K562 (cell line): ENCODE data around the gene AP1M2. TPM values are rescaled to one million over a fixed set of nuclear protein-coding genes. Genes with fewer than 3 reads are reported as not detected.

Source experiments
- ATAC-seq: fragments of 200-7000 bp; cut with Tn5 transposase; 3 replicates; pipeline ENCODE4 v1.9.1; 2020; ENCODE audit warnings: moderate library complexity
- BruUV-seq: library from RNA; stranded (reverse); fragments of 400-500 nt; replicated peaks from 2 replicates; lab custom pipeline; 2021; lab: Mats Ljungman, UMichigan
- CTCF ChIA-PET: fragments of 300-600 bp; formaldehyde crosslinking; extraction: SDS; loops from one replicate; lab custom pipeline; 2021; ENCODE audit warnings: low intra/inter-chr PET ratio; lab: Yijun Ruan, JAX
- POLR2A ChIA-PET: fragments of 300-600, 350-650 bp; sonication (Branson Sonifier 250); formaldehyde crosslinking; extraction: SDS; loops from one replicate; lab custom pipeline; 2021; ENCODE audit warnings: antibody characterized with exemption, inconsistent platforms; lab: Yijun Ruan, JAX
- DNase-seq, 4 experiments: peaks; one replicate each; pipeline versions ENCODE4 v3.0.0 to v3.0.0-alpha.2; 2011 to 2018; ENCODE audit warnings: low spot score in 3 of 4, mixed read lengths in 3 of 4; ENCODE audit errors: extremely low read depth in 1 of 4
- FAIRE-seq: peaks from 2 replicates; lab custom pipeline; 2011; peaks lifted over from hg19 to GRCh38; lab: Jason Lieb, UNC
- H2AFZ ChIP-seq: 2 replicates; pipeline ENCODE4 v1.6.0; 2011; ENCODE audit warnings: low read depth, low read length, control low read depth, inconsistent platforms
- H3K27ac ChIP-seq: fragments of 200-600 bp; 3 replicates; pipeline ENCODE4 v1.8.0; 2011; ENCODE audit warnings: low read depth, mild to moderate bottlenecking, control low read depth, inconsistent platforms, low read length, moderate library complexity, mixed read lengths; ENCODE audit errors: extremely low read depth
- H3K27me3 ChIP-seq, 2 experiments: fragments of 300-600 bp in 1 of 2; 2 replicates in 1 of 2; 3 replicates in 1 of 2; pipeline versions ENCODE4 v1.6.0 to v1.8.0; 2011; ENCODE audit warnings: inconsistent platforms in 2 of 2, low read length in 2 of 2, mild to moderate bottlenecking in 1 of 2, mixed read lengths in 1 of 2, moderate library complexity in 1 of 2; ENCODE audit not compliant: control insufficient read depth in 2 of 2, insufficient read depth in 2 of 2
- H3K36me3 ChIP-seq: fragments of 300-600 bp; 3 replicates; pipeline ENCODE4 v1.8.0; 2011; ENCODE audit warnings: mild to moderate bottlenecking, low read length, inconsistent platforms; ENCODE audit not compliant: control insufficient read depth, insufficient read depth
- H3K4me1 ChIP-seq, 2 experiments: fragments of 200-600 bp in 1 of 2; replicated peaks in 1 of 2; 2 replicates in 1 of 2; 3 replicates in 1 of 2; pipeline versions ENCODE4 v1.5.1 to v1.8.0; 2011; ENCODE audit warnings: inconsistent platforms in 2 of 2, low read length in 2 of 2, mild to moderate bottlenecking in 1 of 2, mixed read lengths in 1 of 2, moderate library complexity in 1 of 2; ENCODE audit not compliant: control insufficient read depth in 2 of 2, insufficient read depth in 2 of 2
- H3K4me2 ChIP-seq: 2 replicates; pipeline ENCODE4 v1.6.1; 2011; ENCODE audit warnings: low read length, control low read depth, inconsistent platforms, mixed read lengths; ENCODE audit not compliant: insufficient read depth
- H3K4me3 ChIP-seq: fragments of 200-600 bp; sonication (generic), shearing (Covaris generic); 2 replicates; pipeline ENCODE4 v1.5.1; 2016; ENCODE audit warnings: control low read depth, inconsistent platforms
- H3K79me2 ChIP-seq: fragments of 200-600 bp; 3 replicates; pipeline ENCODE4 v1.8.0; 2011; ENCODE audit warnings: low read length, inconsistent platforms; ENCODE audit not compliant: control insufficient read depth, insufficient read depth
- H3K9ac ChIP-seq, 2 experiments: 2 replicates each; pipeline versions ENCODE4 v1.6.0 to v1.6.1; 2011; ENCODE audit warnings: low read depth in 2 of 2, low read length in 2 of 2, control low read depth in 1 of 2, inconsistent platforms in 1 of 2, mild to moderate bottlenecking in 1 of 2, mixed read lengths in 1 of 2; ENCODE audit not compliant: insufficient read depth in 1 of 2
- H3K9me1 ChIP-seq: one replicate; pipeline ENCODE4 v1.6.0; 2011; ENCODE audit warnings: inconsistent platforms, mild to moderate bottlenecking, low read length, moderate library complexity; ENCODE audit not compliant: control insufficient read depth, insufficient read depth
- H3K9me3 ChIP-seq: replicated peaks from 2 replicates; pipeline ENCODE4 v1.5.1; 2011; ENCODE audit warnings: low read depth, low read length, inconsistent platforms; ENCODE audit not compliant: control insufficient read depth, insufficient read depth
- H4K20me1 ChIP-seq: replicated peaks from 2 replicates; pipeline ENCODE4 v1.6.1; 2011; ENCODE audit warnings: low read length, inconsistent platforms, mixed read lengths; ENCODE audit not compliant: control insufficient read depth, insufficient read depth
- ADNP ChIP-seq: fragments of 200-800 bp; sonication (Bioruptor generic); IDR thresholded peaks from 2 replicates; pipeline ENCODE4 v1.6.1; 2016; ENCODE audit warnings: missing genetic modification characterization, missing compliant biosample characterization
- BRF1 ChIP-seq: IDR thresholded peaks from 3 replicates; pipeline ENCODE4 v1.6.1; 2011; ENCODE audit warnings: borderline replicate concordance, mild to moderate bottlenecking; ENCODE audit not compliant: insufficient read length; ENCODE audit errors: extremely low read depth
- CCAR2 ChIP-seq: fragments of 200-400 bp; formaldehyde crosslinking; IDR thresholded peaks from 2 replicates; pipeline ENCODE4 v1.6.1; 2017; ENCODE audit warnings: mild to moderate bottlenecking, low read depth, low read length
- DLX4 ChIP-seq: fragments of 250-450 bp; sonication (Bioruptor Pico); IDR thresholded peaks from 2 replicates; pipeline ENCODE4 v1.6.1; 2021; ENCODE audit warnings: mild to moderate bottlenecking
- FOXK1 ChIP-seq: sonication (generic); formaldehyde crosslinking; IDR thresholded peaks from 2 replicates; pipeline ENCODE4 v1.8.0; 2022; ENCODE audit warnings: missing genetic modification reagents, mild to moderate bottlenecking, borderline replicate concordance
- HNRNPH1 ChIP-seq: fragments of 200-400 bp; formaldehyde crosslinking; optimal IDR thresholded peaks from 2 replicates; pipeline ENCODE3; 2017; ENCODE audit warnings: low read depth, mild to moderate bottlenecking, low read length, moderate library complexity
- MEF2A ChIP-seq: IDR thresholded peaks from 2 replicates; pipeline ENCODE4 v1.6.1; 2011; ENCODE audit warnings: low read depth, mild to moderate bottlenecking, low read length, moderate library complexity; ENCODE audit not compliant: control insufficient read depth
- PHF21A ChIP-seq: fragments of 450-650 bp; IDR thresholded peaks from 2 replicates; pipeline ENCODE4 v1.6.1; 2017; ENCODE audit warnings: low read depth, borderline replicate concordance
- PML ChIP-seq: IDR thresholded peaks from 2 replicates; pipeline ENCODE4 v1.6.1; 2012; ENCODE audit warnings: low read length, inconsistent platforms
- RBM15 ChIP-seq: fragments of 200-400 bp; formaldehyde crosslinking; IDR thresholded peaks from 2 replicates; pipeline ENCODE4 v1.6.1; 2018; ENCODE audit warnings: mild to moderate bottlenecking, low read length, moderate library complexity; ENCODE audit not compliant: insufficient read depth
- SLC30A9 ChIP-seq: fragments of 250-450 bp; sonication (Bioruptor Pico); IDR thresholded peaks from 2 replicates; pipeline ENCODE4 v1.8.0; 2022; ENCODE audit warnings: mild to moderate bottlenecking, moderate library complexity
- SMARCA4 ChIP-seq: fragments of 450-650 bp; IDR thresholded peaks from 2 replicates; pipeline ENCODE4 v1.6.1; 2016
- SMARCE1 ChIP-seq: fragments of 450-650 bp; IDR thresholded peaks from 2 replicates; pipeline ENCODE4 v1.7.1; 2016; ENCODE audit warnings: mild to moderate bottlenecking
- SP1 ChIP-seq: sonication (generic); formaldehyde crosslinking; IDR thresholded peaks from 2 replicates; pipeline ENCODE4 v1.8.1; 2022; ENCODE audit warnings: mild to moderate bottlenecking, missing genetic modification reagents
- TAF7 ChIP-seq: fragments of 450-650 bp; IDR thresholded peaks from 2 replicates; pipeline ENCODE4 v1.6.1; 2016; ENCODE audit warnings: missing genetic modification characterization, missing compliant biosample characterization
- TRIM24 ChIP-seq, 2 experiments: fragments of 450-650 bp; IDR thresholded peaks; 2 replicates each; pipeline ENCODE4 v1.6.1; 2016
- WGBS: fragments of 100-300 bp; shearing (Covaris generic); methylation state at CpG from one replicate; pipeline ENCODE4 v1.1.6; 2016; ENCODE audit warnings: low coverage, mixed read lengths; ENCODE audit not compliant: insufficient coverage; ENCODE audit errors: missing lambda C conversion rate; 5-methylcytosine and 5-hydroxymethylcytosine counted together
- in situ Hi-C: fragments of 300-500 bp; cut with MboI; formaldehyde crosslinking; loops from 4 replicates; pipeline ENCODE4 v1.15.0; 2018; ENCODE audit warnings: inconsistent platforms, mixed read lengths
- intact Hi-C: fragments of 100-400 bp; cut with micrococcal nuclease; formaldehyde crosslinking; loops from 2 replicates; pipeline ENCODE4 v1.14.2; 2022
- polyA plus RNA-seq, 8 experiments: library from polyadenylated mRNA; depleted of rRNA in 4 of 8; stranded (reverse) in 5 of 8; unstranded in 3 of 8; fragments of >200 nt; fragmentation: Nextera tagmentation in 2 of 8; fragmentation: Illumina TruSeq in 1 of 8; extraction: Ambion mirVana in 2 of 8; extraction: Trizol in 1 of 8; gene quantifications; 2 replicates each; pipeline versions ENCODE4 v1.2.1 to v1.2.3, GENCODE V29; 2011 to 2014; ENCODE audit warnings: inconsistent platforms in 1 of 8, missing spikeins in 1 of 8
- total RNA-seq, 7 experiments: library from RNA; depleted of rRNA in 6 of 7; stranded (reverse); fragments of >200 nt in 6 of 7; fragmentation: Illumina TruSeq in 2 of 7; extraction: Trizol in 2 of 7; gene quantifications; 2 replicates each; pipeline versions ENCODE4 v1.2.1 to v1.2.3, GENCODE V29; 2011 to 2021; ENCODE audit warnings: low replicate concordance in 1 of 7
- TF ChIP-seq, protein P1 (sequence below): fragments of 250-450 bp; sonication (Bioruptor Pico); IDR thresholded peaks from 2 replicates; pipeline ENCODE4 v1.5.0; 2021; ENCODE audit warnings: mild to moderate bottlenecking, borderline replicate concordance

Gene AP1M2
- total and polyA plus RNA-seq, 9 of the 15 experiments (the other 6 are each of a cell fraction or from before 2014, with no cell fraction given) = 0.33 to 1.4 (median 0.89) TPM; not detected in 1

- peak overlapping the region; percentile 88 for H3K4me2 ChIP-seq
- no peaks in the 10 kb centered on the region for H4K20me1 ChIP-seq
- H3K9me3 ChIP-seq = no peaks in the 10 kb centered on the region
- H2AFZ ChIP-seq = peak overlapping the region; percentile 88
- H3K9me1 ChIP-seq = peaks cover 2% of the 10 kb centered on the region
- no TSS peak for BruUV-seq
- ChIA-PET POLR2A (interaction anchor here (0.6 to 2.1 kb wide), 4 partner anchors 9 to 48 kb away, joined by 3 to 14 read pairs (median 6); partner anchors contain the start of gene S1PR5), CTCF (interaction anchor here (0.6 to 2.1 kb wide), 2 partner anchors 24 to 74 kb away, joined by 3 to 4 read pairs; no protein-coding TSS in a partner anchor)
- peaks cover 29 to 47% of the 10 kb centered on the region in 2 experiments for H3K4me1 ChIP-seq
- intact Hi-C loops = loop anchor here (1.0 to 5.0 kb wide), 3 partner anchors 22 to 88 kb away; partner anchors contain the start of genes ATG4D and ILF3
- FAIRE-seq = peak; percentile 79
- WGBS = 4% methylated on average over 10 of the region's 10 CpGs
- H3K27me3 ChIP-seq = no peaks in the 10 kb centered on the region
- H3K79me2 ChIP-seq = peaks cover 28% of the 10 kb centered on the region
- in situ Hi-C loops = no loop called here
- H3K9ac ChIP-seq = peak overlapping the region; percentile 92 to 98
- H3K4me3 ChIP-seq = peak overlapping the region; percentile 83
- H3K36me3 ChIP-seq = peaks cover 34% of the 10 kb centered on the region; the same call in 2 of the 3 replicates
- DNase-seq = peak; percentile 75 to 84 (median 77)
- ATAC-seq = peak; percentile 56
- H3K27ac ChIP-seq = peak overlapping the region; percentile 90
- no peak for TF ChIP-seq PHF21A
- no peak for TF ChIP-seq PML
- TF ChIP-seq CCAR2 = no peak
- TF ChIP-seq SMARCA4 = peak; percentile 31; the same call in 1 of the 2 replicates
- no peak for TF ChIP-seq DLX4 (CRISPR knock-in tag)
- TF ChIP-seq, protein P1, sequence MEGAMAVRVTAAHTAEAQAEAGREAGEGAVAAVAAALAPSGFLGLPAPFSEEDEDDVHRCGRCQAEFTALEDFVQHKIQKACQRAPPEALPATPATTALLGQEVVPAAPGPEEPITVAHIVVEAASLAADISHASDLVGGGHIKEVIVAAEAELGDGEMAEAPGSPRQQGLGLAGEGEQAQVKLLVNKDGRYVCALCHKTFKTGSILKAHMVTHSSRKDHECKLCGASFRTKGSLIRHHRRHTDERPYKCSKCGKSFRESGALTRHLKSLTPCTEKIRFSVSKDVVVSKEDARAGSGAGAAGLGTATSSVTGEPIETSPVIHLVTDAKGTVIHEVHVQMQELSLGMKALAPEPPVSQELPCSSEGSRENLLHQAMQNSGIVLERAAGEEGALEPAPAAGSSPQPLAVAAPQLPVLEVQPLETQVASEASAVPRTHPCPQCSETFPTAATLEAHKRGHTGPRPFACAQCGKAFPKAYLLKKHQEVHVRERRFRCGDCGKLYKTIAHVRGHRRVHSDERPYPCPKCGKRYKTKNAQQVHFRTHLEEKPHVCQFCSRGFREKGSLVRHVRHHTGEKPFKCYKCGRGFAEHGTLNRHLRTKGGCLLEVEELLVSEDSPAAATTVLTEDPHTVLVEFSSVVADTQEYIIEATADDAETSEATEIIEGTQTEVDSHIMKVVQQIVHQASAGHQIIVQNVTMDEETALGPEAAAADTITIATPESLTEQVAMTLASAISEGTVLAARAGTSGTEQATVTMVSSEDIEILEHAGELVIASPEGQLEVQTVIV (CRISPR knock-in tag) = no peak
- no peak for TF ChIP-seq MEF2A
- TF ChIP-seq TRIM24 (IDR thresholded peaks at IDR 0.05) = no peak
- no peak for TF ChIP-seq SLC30A9 (CRISPR knock-in tag)
- no peak for TF ChIP-seq RBM15
- TF ChIP-seq SP1 = no peak
- no peak for TF ChIP-seq HNRNPH1
- TF ChIP-seq ADNP (tag) = no peak
- no peak for TF ChIP-seq FOXK1 (CRISPR knock-in tag)
- no peak for TF ChIP-seq BRF1
- no peak for TF ChIP-seq TAF7
- peak; percentile 48 for TF ChIP-seq SMARCE1
These were observed 22.0 kb downstream of the AP1M2 start for GRCh38 chr19:10565028-10565566.
